Kidney epithelial cell (primary cell): Measurements from ENCODE around the gene DGKG. TPM values are rescaled to one million over a fixed set of nuclear protein-coding genes. Genes with fewer than 3 reads are reported as not detected.

Experiments used
- DNase-seq: peaks from one replicate; pipeline ENCODE4 v3.0.0-alpha.2; 2010; ENCODE audit warnings: low read depth
- H3K27me3 ChIP-seq: 2 replicates; pipeline ENCODE4 v1.6.0; 2011; ENCODE audit warnings: low read length; ENCODE audit not compliant: control insufficient read depth, insufficient read depth
- H3K36me3 ChIP-seq: 2 replicates; pipeline ENCODE4 v1.5.1; 2011; ENCODE audit warnings: low read length; ENCODE audit not compliant: control insufficient read depth, insufficient read depth
- H3K4me3 ChIP-seq: 2 replicates; pipeline ENCODE4 v1.5.1; 2011; ENCODE audit warnings: low read depth, mild to moderate bottlenecking, control low read depth, low read length
- total RNA-seq: library from RNA; depleted of rRNA; stranded (reverse); fragments of >200 nt; gene quantifications from 2 replicates; pipeline ENCODE4 v1.2.3, GENCODE V29; 2015
- TF ChIP-seq, protein P1 (sequence below): IDR thresholded peaks from 2 replicates; pipeline ENCODE4 v1.5.1; 2011; ENCODE audit warnings: mild to moderate bottlenecking, moderate library complexity, low read length, control low read depth, inconsistent platforms; ENCODE audit not compliant: insufficient read depth, poor library complexity, severe bottlenecking

Gene DGKG
- total RNA-seq, 1 donor from 2014 or later: 0.04 TPM

DNA sequence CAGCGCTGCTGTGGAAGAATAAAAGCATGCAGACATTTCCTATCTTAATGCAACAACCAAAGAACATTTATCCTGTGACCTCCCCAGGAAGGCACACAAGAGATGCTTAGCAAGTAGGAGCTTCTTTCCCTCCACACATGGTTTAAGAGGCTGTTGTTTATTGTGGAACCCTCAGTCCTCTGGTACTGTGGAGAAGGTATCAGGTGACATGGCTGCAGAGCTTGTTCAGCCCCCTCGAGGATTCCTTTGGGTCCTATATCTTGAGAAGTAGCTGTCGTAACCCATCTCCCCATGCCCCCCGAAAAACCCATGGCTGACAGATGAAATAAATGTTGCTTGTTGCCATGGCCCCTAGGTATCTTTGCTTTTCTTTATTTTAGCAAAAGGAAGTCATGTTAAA, 232.8 kb downstream of the DGKG start:
- Histone ChIP-seq H3K27me3 (peaks cover 2% of the 10 kb centered on the region), H3K36me3 (no peaks in the 10 kb centered on the region), H3K4me3 (no peak overlapping the region)
- TF ChIP-seq, protein P1, sequence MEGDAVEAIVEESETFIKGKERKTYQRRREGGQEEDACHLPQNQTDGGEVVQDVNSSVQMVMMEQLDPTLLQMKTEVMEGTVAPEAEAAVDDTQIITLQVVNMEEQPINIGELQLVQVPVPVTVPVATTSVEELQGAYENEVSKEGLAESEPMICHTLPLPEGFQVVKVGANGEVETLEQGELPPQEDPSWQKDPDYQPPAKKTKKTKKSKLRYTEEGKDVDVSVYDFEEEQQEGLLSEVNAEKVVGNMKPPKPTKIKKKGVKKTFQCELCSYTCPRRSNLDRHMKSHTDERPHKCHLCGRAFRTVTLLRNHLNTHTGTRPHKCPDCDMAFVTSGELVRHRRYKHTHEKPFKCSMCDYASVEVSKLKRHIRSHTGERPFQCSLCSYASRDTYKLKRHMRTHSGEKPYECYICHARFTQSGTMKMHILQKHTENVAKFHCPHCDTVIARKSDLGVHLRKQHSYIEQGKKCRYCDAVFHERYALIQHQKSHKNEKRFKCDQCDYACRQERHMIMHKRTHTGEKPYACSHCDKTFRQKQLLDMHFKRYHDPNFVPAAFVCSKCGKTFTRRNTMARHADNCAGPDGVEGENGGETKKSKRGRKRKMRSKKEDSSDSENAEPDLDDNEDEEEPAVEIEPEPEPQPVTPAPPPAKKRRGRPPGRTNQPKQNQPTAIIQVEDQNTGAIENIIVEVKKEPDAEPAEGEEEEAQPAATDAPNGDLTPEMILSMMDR: no peak
- DNase-seq: no peak

DNA sequence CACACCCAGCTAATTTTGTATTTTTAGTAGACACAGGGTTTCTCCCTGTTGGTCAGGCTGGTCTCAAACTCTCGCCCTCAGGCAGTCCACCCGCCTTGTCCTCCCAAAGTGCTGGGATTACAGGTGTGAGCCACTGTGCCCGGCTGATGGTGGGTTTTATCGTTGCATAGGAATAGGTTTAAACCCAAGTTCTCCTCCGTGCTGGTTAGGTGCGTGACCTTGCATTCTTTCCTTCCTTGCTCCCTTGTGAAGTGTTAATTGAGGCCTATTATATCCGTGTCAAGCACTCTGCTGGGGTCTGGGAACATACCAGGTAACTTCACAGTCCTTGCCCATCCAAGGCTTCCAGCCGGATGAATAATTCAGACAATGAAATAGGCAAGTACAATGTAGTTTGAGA, 233.9 kb downstream of the DGKG start:
- H3K36me3 ChIP-seq: no peaks in the 10 kb centered on the region
- TF ChIP-seq, protein P1: no peak
- no peak overlapping the region for H3K4me3 ChIP-seq
- H3K27me3 ChIP-seq: peaks cover 2% of the 10 kb centered on the region
- no peak for DNase-seq

DNA sequence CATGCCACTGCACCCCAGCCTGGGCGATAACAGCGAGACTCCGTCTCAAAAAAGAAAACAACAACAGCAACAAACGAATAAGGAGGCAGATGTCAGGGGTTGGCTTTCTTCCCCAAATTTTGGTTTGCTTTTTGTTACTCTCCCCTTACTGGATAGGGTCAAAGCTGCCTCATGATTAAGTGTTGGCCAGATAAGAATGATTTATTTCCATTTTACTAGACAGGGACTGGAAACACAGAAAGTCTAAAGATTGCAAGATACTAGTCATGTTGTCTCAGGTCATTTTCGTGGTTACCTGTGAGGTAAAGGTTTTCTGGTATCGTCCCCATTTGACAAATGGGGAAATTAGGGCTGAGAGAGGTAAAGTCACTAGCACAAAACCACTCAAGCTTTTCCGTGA, 234.6 kb downstream of the DGKG start:
- DNase-seq: no peak
- no peaks in the 10 kb centered on the region for H3K36me3 ChIP-seq
- peaks cover under 1% of the 10 kb centered on the region for H3K27me3 ChIP-seq
- TF ChIP-seq, protein P1: no peak
- no peak overlapping the region for H3K4me3 ChIP-seq

DNA sequence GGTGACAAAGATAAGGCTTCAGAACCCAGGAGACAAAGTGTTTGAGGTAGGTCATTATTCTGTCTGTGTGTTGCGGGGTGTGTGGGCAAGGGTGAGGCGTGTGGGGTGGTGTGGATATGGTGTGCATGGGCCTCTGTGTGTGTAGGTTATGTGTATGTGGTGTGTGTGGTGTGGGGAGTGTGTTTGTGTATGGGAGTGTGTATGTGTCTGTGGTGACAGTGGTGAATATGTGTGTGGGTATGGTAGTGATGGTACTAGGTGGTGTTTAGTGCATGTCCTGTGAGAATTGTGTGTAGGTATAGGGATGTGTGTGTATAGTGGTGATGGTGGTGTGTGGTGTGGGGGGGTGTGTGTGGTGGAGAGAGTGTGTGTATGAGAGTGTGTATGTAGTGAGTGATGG, 236.9 kb downstream of the DGKG start:
- DNase-seq: no peak
- TF ChIP-seq, protein P1: no peak
- no peaks in the 10 kb centered on the region for H3K27me3 ChIP-seq
- H3K36me3 ChIP-seq: no peaks in the 10 kb centered on the region
- no peak overlapping the region for H3K4me3 ChIP-seq

DNA sequence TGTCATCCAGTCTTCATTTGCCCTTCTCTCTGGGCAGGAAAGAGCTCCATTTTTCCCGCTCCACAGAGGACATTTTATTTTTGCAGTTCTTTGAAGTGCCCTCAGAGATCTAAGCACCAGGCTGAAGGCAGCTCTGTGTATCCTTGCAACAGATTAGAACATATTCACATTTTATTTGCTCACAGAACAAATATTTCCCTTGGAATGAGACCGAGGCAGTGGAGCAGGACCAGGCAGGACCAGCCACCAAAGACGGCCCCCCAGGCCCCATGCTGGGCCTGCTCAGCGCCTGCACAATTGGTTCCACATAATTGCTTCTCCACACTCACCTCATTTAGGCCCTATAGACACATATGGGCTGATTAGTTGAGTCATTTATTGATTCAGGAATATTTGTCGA, 237.4 kb downstream of the DGKG start:
- Histone ChIP-seq H3K27me3 (no peaks in the 10 kb centered on the region), H3K36me3 (no peaks in the 10 kb centered on the region), H3K4me3 (no peak overlapping the region)
- TF ChIP-seq, protein P1: no peak
- no peak for DNase-seq

DNA sequence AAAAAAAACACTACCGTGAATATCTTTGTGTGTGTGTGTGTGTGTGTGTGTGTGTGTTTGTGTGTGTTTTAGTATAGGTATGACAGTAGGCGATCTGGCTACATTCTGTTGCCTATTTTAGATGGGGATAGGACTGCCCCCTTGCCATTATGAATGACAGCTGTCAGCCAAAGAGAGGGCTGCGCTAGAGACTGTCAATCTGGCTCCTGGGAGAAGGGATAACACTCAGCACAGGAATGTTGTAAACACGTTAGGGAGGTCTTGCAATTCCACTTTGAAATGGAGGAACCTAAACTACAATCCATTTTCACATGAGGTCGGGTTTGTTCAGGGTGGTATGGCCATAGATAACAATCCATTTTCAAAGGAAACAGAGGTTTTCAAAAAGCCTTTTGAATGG, 239.0 kb downstream of the DGKG start:
- TF ChIP-seq, protein P1: no peak
- H3K4me3 ChIP-seq: no peak overlapping the region
- no peaks in the 10 kb centered on the region for H3K36me3 ChIP-seq
- DNase-seq: no peak
- H3K27me3 ChIP-seq: no peaks in the 10 kb centered on the region
